C4-2B (cell line): ENCODE results near the gene UMAD1.

ENCODE experiments used
- ZFX ChIP-seq: fragments of 450-650 bp; IDR thresholded peaks from 2 replicates; pipeline ENCODE4 v1.6.1; 2017
- TF ChIP-seq, protein P1 (sequence below): fragments of 450-650 bp; conservative IDR thresholded peaks from 2 replicates; pipeline ENCODE4 v1.5.1; 2017; ENCODE audit warnings: mild to moderate bottlenecking

DNA sequence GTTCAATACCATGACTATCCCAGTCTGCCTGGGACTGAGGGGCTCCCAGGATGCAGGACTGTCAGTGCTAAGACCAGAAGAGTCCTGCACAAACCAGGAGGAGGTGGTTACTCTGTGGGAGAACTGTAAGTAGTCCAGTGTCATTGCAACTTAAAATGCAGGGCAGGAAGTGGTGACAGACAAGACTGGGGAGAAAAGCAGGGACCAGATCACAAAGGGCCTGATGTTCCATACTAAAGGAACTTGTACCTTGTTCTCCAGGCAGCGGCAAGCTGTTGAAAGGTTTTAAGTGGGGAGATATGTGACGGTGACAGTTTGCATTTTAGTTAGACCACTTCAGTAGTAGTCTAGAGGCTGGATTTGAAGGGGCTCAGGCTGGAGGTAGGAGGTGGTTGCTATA lies 262.3 kb downstream of the UMAD1 start:
- TF ChIP-seq, protein P1, sequence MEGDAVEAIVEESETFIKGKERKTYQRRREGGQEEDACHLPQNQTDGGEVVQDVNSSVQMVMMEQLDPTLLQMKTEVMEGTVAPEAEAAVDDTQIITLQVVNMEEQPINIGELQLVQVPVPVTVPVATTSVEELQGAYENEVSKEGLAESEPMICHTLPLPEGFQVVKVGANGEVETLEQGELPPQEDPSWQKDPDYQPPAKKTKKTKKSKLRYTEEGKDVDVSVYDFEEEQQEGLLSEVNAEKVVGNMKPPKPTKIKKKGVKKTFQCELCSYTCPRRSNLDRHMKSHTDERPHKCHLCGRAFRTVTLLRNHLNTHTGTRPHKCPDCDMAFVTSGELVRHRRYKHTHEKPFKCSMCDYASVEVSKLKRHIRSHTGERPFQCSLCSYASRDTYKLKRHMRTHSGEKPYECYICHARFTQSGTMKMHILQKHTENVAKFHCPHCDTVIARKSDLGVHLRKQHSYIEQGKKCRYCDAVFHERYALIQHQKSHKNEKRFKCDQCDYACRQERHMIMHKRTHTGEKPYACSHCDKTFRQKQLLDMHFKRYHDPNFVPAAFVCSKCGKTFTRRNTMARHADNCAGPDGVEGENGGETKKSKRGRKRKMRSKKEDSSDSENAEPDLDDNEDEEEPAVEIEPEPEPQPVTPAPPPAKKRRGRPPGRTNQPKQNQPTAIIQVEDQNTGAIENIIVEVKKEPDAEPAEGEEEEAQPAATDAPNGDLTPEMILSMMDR: no peak
- no peak for TF ChIP-seq ZFX
